Measurements from ENCODE around the gene GRID2.
"Not testable (repeated sequence)": the region's sequence is repeated elsewhere in the genome, so short reads cannot be mapped to it uniquely, and the experiment has no call there.

Gene GRID2

DNA sequence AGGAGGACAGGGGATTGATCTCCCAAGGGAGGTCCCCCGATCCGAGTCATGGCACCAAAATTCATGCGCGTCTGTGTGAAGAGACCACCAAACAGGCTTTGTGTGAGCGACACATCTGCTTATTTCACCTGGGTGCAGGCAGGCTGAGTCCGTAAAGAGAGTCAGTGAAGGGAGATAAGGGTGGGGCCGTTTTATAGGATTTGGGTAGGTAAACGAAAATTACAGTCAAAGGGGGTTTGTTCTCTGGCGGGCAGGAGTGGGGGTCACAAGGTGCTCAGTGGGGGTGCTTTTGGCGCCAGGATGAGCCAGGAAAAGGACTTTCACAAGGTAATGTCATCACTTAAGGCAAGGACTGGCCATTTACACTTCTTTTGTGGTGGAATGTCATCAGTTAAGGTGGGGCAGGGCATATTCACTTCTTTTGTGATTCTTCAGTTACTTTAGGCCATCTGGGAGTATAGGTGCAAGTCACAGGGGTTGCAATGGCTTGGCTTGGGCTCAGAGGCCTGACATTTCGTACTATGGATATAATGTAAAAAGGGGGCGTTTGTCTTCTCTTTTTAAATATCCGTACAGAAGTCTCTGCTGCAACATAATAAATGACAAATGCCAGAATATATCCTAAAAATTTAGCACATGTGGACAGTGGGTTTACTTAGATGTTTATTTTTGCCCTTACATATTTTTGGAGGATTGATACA is 140.5 kb downstream of the GRID2 start:
- H3K36me3 ChIP-seq (ENCODE audit: control insufficient read depth in 1 of 2, insufficient read depth in 2 of 2, low read length in 2 of 2); H4K12ac ChIP-seq (ENCODE audit: low read depth, low read length); H4K8ac ChIP-seq (ENCODE audit: low read depth, low read length); DNase-seq; H2BK120ac ChIP-seq (ENCODE audit: insufficient read depth, low read length, poor library complexity); H3K18ac ChIP-seq (ENCODE audit: low read length); H3K9me3 ChIP-seq (ENCODE audit: insufficient read depth, low read depth, low read length); H3K4me3 ChIP-seq (ENCODE audit: low read depth, low read length); H3K4ac ChIP-seq (ENCODE audit: low read depth, low read length); H3K27ac ChIP-seq (ENCODE audit: low read depth, low read length); H3K23ac ChIP-seq (ENCODE audit: low read length); H3K79me2 ChIP-seq (ENCODE audit: control insufficient read depth, insufficient read depth, low read length, poor library complexity); H3K9ac ChIP-seq (ENCODE audit: low read length); H3K4me2 ChIP-seq (ENCODE audit: low read length); H3K4me1 ChIP-seq (ENCODE audit: control insufficient read depth in 1 of 2, insufficient read depth in 2 of 2, low read length in 2 of 2); H3K14ac ChIP-seq (ENCODE audit: low read length); H3K27me3 ChIP-seq (ENCODE audit: insufficient read depth, low read length); H2AFZ ChIP-seq (ENCODE audit: insufficient read depth, low read length, poor library complexity); H2BK5ac ChIP-seq (ENCODE audit: low read depth, low read length, poor library complexity); H2AK5ac ChIP-seq (ENCODE audit: low read length); H4K91ac ChIP-seq (ENCODE audit: low read depth, low read length); H3K79me1 ChIP-seq (ENCODE audit: low read length); H2BK12ac ChIP-seq (ENCODE audit: low read length): not testable (repeated sequence)
- WGBS (ENCODE audit: extremely low coverage, insufficient coverage, insufficient read length) = no CpG with 5 or more reads among the region's 13 CpGs

DNA sequence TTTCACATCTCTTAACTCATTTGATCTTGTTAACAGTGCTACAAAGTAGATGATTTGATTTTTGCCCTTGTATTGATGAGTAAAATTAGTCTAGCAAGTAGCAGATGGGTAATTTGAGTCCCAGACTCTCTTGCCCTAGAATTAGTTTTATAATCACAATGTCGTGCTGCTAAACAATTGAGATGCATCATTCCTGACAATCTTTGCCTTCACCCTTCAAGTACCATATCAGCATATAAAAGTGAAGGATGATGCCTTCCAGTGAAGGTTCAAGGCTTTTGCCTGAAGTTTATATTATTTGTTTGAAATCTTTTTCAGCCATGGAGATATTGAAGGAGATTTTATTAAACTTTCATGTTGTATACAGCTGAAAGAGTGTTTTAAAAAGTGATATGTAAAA is 141.4 kb downstream of the GRID2 start:
- H3K79me2 ChIP-seq (ENCODE audit: control insufficient read depth, insufficient read depth, low read length, poor library complexity) = no peaks in the 10 kb centered on the region
- H3K79me1 ChIP-seq (ENCODE audit: low read length) = peaks cover 2% of the 10 kb centered on the region
- H3K4ac ChIP-seq (ENCODE audit: low read depth, low read length) = no peak overlapping the region
- no peak overlapping the region for H3K18ac ChIP-seq (ENCODE audit: low read length)
- no peak overlapping the region for H2BK5ac ChIP-seq (ENCODE audit: low read depth, low read length, poor library complexity)
- DNase-seq = no peak
- H3K27ac ChIP-seq (ENCODE audit: low read depth, low read length) = no peak overlapping the region
- H2AFZ ChIP-seq (ENCODE audit: insufficient read depth, low read length, poor library complexity) = no peak overlapping the region
- H3K9ac ChIP-seq (ENCODE audit: low read length) = no peak overlapping the region
- no peak overlapping the region for H2AK5ac ChIP-seq (ENCODE audit: low read length)
- H2BK12ac ChIP-seq (ENCODE audit: low read length) = no peak overlapping the region
- H3K4me1 ChIP-seq (ENCODE audit: control insufficient read depth in 1 of 2, insufficient read depth in 2 of 2, low read length in 2 of 2) = no peaks in the 10 kb centered on the region
- no peak overlapping the region for H4K8ac ChIP-seq (ENCODE audit: low read depth, low read length)
- no peak overlapping the region for H3K4me2 ChIP-seq (ENCODE audit: low read length)
- H3K14ac ChIP-seq (ENCODE audit: low read length) = no peak overlapping the region
- no peak overlapping the region for H4K91ac ChIP-seq (ENCODE audit: low read depth, low read length)
- no peaks in the 10 kb centered on the region for H3K27me3 ChIP-seq (ENCODE audit: insufficient read depth, low read length)
- H4K12ac ChIP-seq (ENCODE audit: low read depth, low read length) = no peak overlapping the region
- no CpG with 5 or more reads among the region's 1 CpG for WGBS (ENCODE audit: extremely low coverage, insufficient coverage, insufficient read length)
- no peaks in the 10 kb centered on the region for H3K36me3 ChIP-seq (ENCODE audit: control insufficient read depth in 1 of 2, insufficient read depth in 2 of 2, low read length in 2 of 2)
- H2BK120ac ChIP-seq (ENCODE audit: insufficient read depth, low read length, poor library complexity) = no peak overlapping the region
- H3K23ac ChIP-seq (ENCODE audit: low read length) = no peak overlapping the region
- H3K4me3 ChIP-seq (ENCODE audit: low read depth, low read length) = no peak overlapping the region
- no peaks in the 10 kb centered on the region for H3K9me3 ChIP-seq (ENCODE audit: insufficient read depth, low read depth, low read length)

DNA sequence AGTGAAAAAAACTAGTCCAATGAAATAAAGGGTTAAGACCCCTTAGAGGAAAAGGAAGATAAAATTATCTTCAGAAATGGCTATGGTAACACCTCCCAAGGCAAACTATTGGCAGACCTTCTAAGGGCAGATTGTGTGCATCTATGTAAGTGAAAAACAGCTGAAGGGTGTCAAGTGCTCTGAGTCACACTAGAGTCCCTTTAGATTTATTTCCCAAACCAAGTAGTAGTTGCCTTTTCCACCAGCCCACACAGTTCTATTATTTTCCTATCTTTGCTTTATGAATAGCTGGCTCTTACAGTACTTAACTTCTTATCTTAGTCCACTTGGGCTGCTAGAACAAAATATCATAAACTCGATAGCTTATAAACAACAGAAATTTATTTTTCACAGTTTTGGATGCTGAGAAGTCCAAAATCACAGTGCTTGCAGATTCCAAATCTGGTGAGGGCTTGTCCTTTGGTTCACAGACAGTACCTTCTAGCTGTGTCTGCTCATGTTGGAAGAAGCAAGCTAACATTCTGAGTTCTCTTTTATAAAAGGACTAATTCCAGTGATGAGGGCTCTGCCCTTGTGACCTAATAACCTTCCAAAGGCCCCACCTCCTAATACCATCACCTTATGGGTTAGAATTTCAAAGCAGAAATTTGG is 143.6 kb downstream of the GRID2 start:
- DNase-seq = no peak
- Histone ChIP-seq H3K36me3 (ENCODE audit: control insufficient read depth in 1 of 2, insufficient read depth in 2 of 2, low read length in 2 of 2) (no peaks in the 10 kb centered on the region), H2BK5ac (ENCODE audit: low read depth, low read length, poor library complexity) (no peak overlapping the region), H3K9ac (ENCODE audit: low read length) (no peak overlapping the region), H3K9me3 (ENCODE audit: insufficient read depth, low read depth, low read length) (no peaks in the 10 kb centered on the region), H3K4me1 (ENCODE audit: control insufficient read depth in 1 of 2, insufficient read depth in 2 of 2, low read length in 2 of 2) (no peaks in the 10 kb centered on the region), H3K79me1 (ENCODE audit: low read length) (no peaks in the 10 kb centered on the region), H3K18ac (ENCODE audit: low read length) (no peak overlapping the region), H3K23ac (ENCODE audit: low read length) (no peak overlapping the region), H4K91ac (ENCODE audit: low read depth, low read length) (no peak overlapping the region), H2BK12ac (ENCODE audit: low read length) (no peak overlapping the region), H3K27me3 (ENCODE audit: insufficient read depth, low read length) (no peaks in the 10 kb centered on the region), H3K79me2 (ENCODE audit: control insufficient read depth, insufficient read depth, low read length, poor library complexity) (no peaks in the 10 kb centered on the region), H3K4me2 (ENCODE audit: low read length) (no peak overlapping the region), H2AK5ac (ENCODE audit: low read length) (no peak overlapping the region), H3K14ac (ENCODE audit: low read length) (no peak overlapping the region), H2BK120ac (ENCODE audit: insufficient read depth, low read length, poor library complexity) (no peak overlapping the region), H4K12ac (ENCODE audit: low read depth, low read length) (no peak overlapping the region), H3K4ac (ENCODE audit: low read depth, low read length) (no peak overlapping the region), H3K27ac (ENCODE audit: low read depth, low read length) (no peak overlapping the region), H2AFZ (ENCODE audit: insufficient read depth, low read length, poor library complexity) (no peak overlapping the region), H4K8ac (ENCODE audit: low read depth, low read length) (no peak overlapping the region), H3K4me3 (ENCODE audit: low read depth, low read length) (no peak overlapping the region)
- no CpG with 5 or more reads among the region's 1 CpG for WGBS (ENCODE audit: extremely low coverage, insufficient coverage, insufficient read length)

DNA sequence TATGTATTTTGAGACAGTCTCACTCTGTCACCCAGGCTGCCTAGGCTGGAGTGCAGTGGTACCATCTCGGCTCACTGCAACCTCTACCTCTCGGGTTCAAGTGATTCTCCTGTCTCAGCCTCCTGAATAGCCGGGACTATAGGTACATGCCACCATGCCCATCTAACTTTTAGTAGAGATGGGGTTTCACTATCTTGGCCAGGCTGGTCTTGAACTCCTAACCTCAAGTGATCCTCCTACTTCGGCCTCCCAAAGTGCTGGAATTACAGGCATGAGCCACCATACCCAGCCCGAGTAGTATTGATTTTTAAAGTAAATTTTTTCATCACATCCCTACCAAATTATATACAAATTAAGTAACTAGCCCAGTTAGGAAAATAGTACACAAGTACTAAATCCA is 144.4 kb downstream of the GRID2 start:
- H4K8ac ChIP-seq (ENCODE audit: low read depth, low read length); H3K14ac ChIP-seq (ENCODE audit: low read length): not testable (repeated sequence)
- no CpG with 5 or more reads among the region's 5 CpGs for WGBS (ENCODE audit: extremely low coverage, insufficient coverage, insufficient read length)

More for the DNA sequence above, 144.4 kb downstream of the GRID2 start:
- not testable (repeated sequence) for H2AK5ac ChIP-seq (ENCODE audit: low read length); H3K9me3 ChIP-seq (ENCODE audit: insufficient read depth, low read depth, low read length); H4K12ac ChIP-seq (ENCODE audit: low read depth, low read length); DNase-seq; H4K91ac ChIP-seq (ENCODE audit: low read depth, low read length); H3K79me1 ChIP-seq (ENCODE audit: low read length); H2AFZ ChIP-seq (ENCODE audit: insufficient read depth, low read length, poor library complexity); H3K23ac ChIP-seq (ENCODE audit: low read length); H3K4me1 ChIP-seq (ENCODE audit: control insufficient read depth in 1 of 2, insufficient read depth in 2 of 2, low read length in 2 of 2); H2BK12ac ChIP-seq (ENCODE audit: low read length); H3K4me3 ChIP-seq (ENCODE audit: low read depth, low read length); H3K79me2 ChIP-seq (ENCODE audit: control insufficient read depth, insufficient read depth, low read length, poor library complexity); H3K18ac ChIP-seq (ENCODE audit: low read length); H3K4me2 ChIP-seq (ENCODE audit: low read length); H3K27me3 ChIP-seq (ENCODE audit: insufficient read depth, low read length); H2BK5ac ChIP-seq (ENCODE audit: low read depth, low read length, poor library complexity); H2BK120ac ChIP-seq (ENCODE audit: insufficient read depth, low read length, poor library complexity); H3K4ac ChIP-seq (ENCODE audit: low read depth, low read length); H3K27ac ChIP-seq (ENCODE audit: low read depth, low read length); H3K36me3 ChIP-seq (ENCODE audit: control insufficient read depth in 1 of 2, insufficient read depth in 2 of 2, low read length in 2 of 2); H3K9ac ChIP-seq (ENCODE audit: low read length)

Measured in trophoblast cell (in vitro differentiated cells and primary cell).